ENCODE results near the gene RAD51B. TPM values are rescaled to one million over a fixed set of nuclear protein-coding genes. Genes with fewer than 3 reads are reported as not detected.
"Not testable (repeated sequence)": the region's sequence is repeated elsewhere in the genome, so short reads cannot be mapped to it uniquely, and the experiment has no call there.

Gene RAD51B
- total RNA-seq, 1 experiment from 2014 or later = 10.8 TPM

DNA sequence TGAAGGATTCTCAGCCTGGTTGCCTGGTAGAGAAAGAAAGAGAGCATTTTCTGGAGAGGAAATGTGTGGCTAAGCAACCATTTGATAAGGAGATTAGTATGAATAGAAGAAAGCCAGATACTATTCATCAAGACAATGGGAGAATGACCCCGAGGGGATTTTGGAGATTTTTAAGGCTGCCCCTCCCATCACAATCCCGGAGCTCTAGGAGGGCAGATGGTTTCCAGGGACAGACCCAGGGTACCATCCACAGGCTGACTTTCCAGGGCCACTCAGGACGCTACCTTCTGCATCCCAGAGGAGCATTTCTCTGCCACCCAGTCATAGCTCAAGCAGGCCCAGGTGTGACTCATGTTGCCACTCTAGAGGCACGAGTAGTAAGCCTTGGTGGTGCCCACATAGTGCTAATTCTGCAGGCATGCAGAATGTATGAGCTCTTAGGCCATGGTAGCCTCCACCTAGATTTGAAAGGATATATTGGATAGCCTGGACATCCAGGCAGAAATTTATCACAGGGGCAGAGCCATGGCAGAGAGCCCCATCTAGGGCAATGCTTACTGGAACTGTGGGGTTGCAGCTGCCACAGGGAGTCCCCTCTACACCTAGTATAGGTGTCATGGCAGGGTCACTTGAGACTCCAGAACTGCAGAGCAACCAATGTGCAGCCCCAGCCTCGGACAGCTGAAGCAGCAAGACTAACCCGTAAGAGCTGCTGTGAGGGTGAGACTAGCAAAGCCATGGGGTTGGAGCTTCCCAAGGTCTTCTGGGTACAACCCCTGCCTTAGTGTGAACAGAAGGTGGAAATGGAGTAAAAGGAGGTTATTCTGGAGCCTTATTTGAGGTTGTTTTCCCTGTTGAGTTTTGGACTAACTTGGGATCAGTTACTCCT is 607.3 kb downstream of the RAD51B start:
- Histone ChIP-seq H3K4me3 (ENCODE audit: low read length) (no peak overlapping the region), H3K9ac (ENCODE audit: low read length) (peak overlapping the region; percentile 23; the same call in 1 of the 2 replicates), H3K79me2 (ENCODE audit: low read length) (no peaks in the 10 kb centered on the region), H3K27me3 (ENCODE audit: low read length) (no peaks in the 10 kb centered on the region), H3K4me2 (ENCODE audit: low read length) (peak overlapping the region; percentile 43), H3K36me3 (ENCODE audit: low read depth, low read length) (no peaks in the 10 kb centered on the region), H3K9me3 (ENCODE audit: low read length) (no peaks in the 10 kb centered on the region), H3F3A (ENCODE audit: low read length, unreplicated experiment) (peaks cover 3% of the 10 kb centered on the region), H3K4me1 (ENCODE audit: insufficient read depth, low read length) (peaks cover 17% of the 10 kb centered on the region), H3K27ac (ENCODE audit: low read length) (peak overlapping the region; percentile 78), H2AFZ (ENCODE audit: low read length) (no peak overlapping the region), H4K20me1 (ENCODE audit: low read length) (no peaks in the 10 kb centered on the region), H3K9me2 (replicated peaks; ENCODE audit: low read length) (no peaks in the 10 kb centered on the region)
- DNase-seq (peak; percentile 45), ATAC-seq (peak; percentile 58)
- BruUV-seq (replicated peaks) = no TSS peak
- POLR2A ChIA-PET (ENCODE audit: unreplicated experiment) = interaction anchor here (0.5 to 0.7 kb wide), 4 partner anchors 17 to 388 kb away, joined by 3 to 7 read pairs (median 4); no protein-coding TSS in a partner anchor
- CTCF ChIA-PET = no interaction called here
- intact Hi-C loops (cut with micrococcal nuclease) = loop anchor here (1.0 to 5.0 kb wide), 3 partner anchors 13 to 170 kb away; no protein-coding TSS in a partner anchor
- TF ChIP-seq EZH2 (IDR thresholded peaks at IDR 0.05; ENCODE audit: low read length, unreplicated experiment) (no peak), EZH2phosphoT487 (IDR thresholded peaks at IDR 0.05; ENCODE audit: borderline replicate concordance, low read length) (no peak), CTCF (conservative IDR thresholded peaks at IDR 0.05; ENCODE audit: low read depth, low read length) (no peak)

DNA sequence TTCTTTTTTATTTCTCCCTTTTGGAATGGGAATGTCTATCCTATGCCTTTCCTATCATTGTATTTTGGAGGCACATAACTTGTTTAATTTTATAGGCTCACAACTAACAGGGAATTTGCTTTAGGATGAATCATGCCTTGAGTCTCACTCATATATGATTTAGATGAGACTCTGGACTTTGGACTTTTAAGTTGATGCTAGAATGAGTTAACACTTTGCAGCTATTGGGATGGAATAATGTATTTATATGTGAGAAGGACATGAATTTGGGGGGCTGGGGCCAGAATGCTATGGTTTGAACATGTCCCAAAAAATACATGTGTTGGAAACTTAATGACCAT is 607.9 kb downstream of the RAD51B start:
- BruUV-seq (replicated peaks) = no TSS peak
- intact Hi-C loops (cut with micrococcal nuclease) = loop anchor here (1.0 to 5.0 kb wide), 3 partner anchors 13 to 170 kb away; no protein-coding TSS in a partner anchor

DNA sequence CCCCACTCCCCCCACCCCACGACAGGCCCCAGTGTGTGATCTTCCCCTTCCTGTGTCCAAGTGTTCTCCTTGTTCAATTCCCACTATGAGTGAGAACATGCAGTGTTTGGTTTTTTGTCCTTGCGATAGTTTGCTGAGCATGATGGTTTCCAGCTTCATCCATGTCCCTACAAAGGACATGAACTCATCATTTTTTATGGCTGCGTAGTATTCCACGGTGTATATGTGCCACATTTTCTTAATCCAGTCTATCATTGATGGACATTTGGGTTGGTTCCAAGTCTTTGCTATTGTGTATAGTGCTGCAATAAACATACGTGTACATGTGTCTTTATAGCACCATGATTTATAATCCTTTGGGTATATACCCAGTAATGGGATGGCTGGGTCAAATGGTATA is 609.3 kb downstream of the RAD51B start:
- intact Hi-C loops (cut with micrococcal nuclease) = loop anchor here (5.0 kb wide), 2 partner anchors 118 to 168 kb away; no protein-coding TSS in a partner anchor
- H4K20me1 ChIP-seq (ENCODE audit: low read length); CTCF ChIA-PET; H2AFZ ChIP-seq (ENCODE audit: low read length); H3K9ac ChIP-seq (ENCODE audit: low read length); H3K4me3 ChIP-seq (ENCODE audit: low read length); H3K27ac ChIP-seq (ENCODE audit: low read length); H3K27me3 ChIP-seq (ENCODE audit: low read length); H3K79me2 ChIP-seq (ENCODE audit: low read length); H3K9me2 ChIP-seq (replicated peaks; ENCODE audit: low read length); H3K4me2 ChIP-seq (ENCODE audit: low read length); H3K9me3 ChIP-seq (ENCODE audit: low read length); DNase-seq; ATAC-seq; POLR2A ChIA-PET (ENCODE audit: unreplicated experiment); H3K36me3 ChIP-seq (ENCODE audit: low read depth, low read length); BruUV-seq (replicated peaks); H3F3A ChIP-seq (ENCODE audit: low read length, unreplicated experiment): not testable (repeated sequence)
- H3K4me1 ChIP-seq (ENCODE audit: insufficient read depth, low read length) = peaks cover 17% of the 10 kb centered on the region

More for the DNA sequence above, 607.9 kb downstream of the RAD51B start:
- Histone ChIP-seq H3K27ac (ENCODE audit: low read length) (peak overlapping the region; percentile 78), H3K9me2 (replicated peaks; ENCODE audit: low read length) (no peaks in the 10 kb centered on the region), H3K4me1 (ENCODE audit: insufficient read depth, low read length) (peaks cover 17% of the 10 kb centered on the region), H3K36me3 (ENCODE audit: low read depth, low read length) (no peaks in the 10 kb centered on the region), H3K9me3 (ENCODE audit: low read length) (no peaks in the 10 kb centered on the region), H3K4me3 (ENCODE audit: low read length) (no peak overlapping the region), H3K79me2 (ENCODE audit: low read length) (no peaks in the 10 kb centered on the region), H3K27me3 (ENCODE audit: low read length) (no peaks in the 10 kb centered on the region), H3F3A (ENCODE audit: low read length, unreplicated experiment) (peaks cover 3% of the 10 kb centered on the region), H2AFZ (ENCODE audit: low read length) (no peak overlapping the region), H3K9ac (ENCODE audit: low read length) (peak overlapping the region; percentile 23; the same call in 1 of the 2 replicates), H4K20me1 (ENCODE audit: low read length) (no peaks in the 10 kb centered on the region), H3K4me2 (ENCODE audit: low read length) (peak overlapping the region; percentile 43)
- ATAC-seq (peak; percentile 92), DNase-seq (peak; percentile 80)
- ChIA-PET CTCF (no interaction called here), POLR2A (ENCODE audit: unreplicated experiment) (interaction anchor here (0.6 to 0.7 kb wide), 3 partner anchors 17 to 177 kb away, joined by 3 to 7 read pairs (median 6); no protein-coding TSS in a partner anchor)
- TF ChIP-seq EZH2phosphoT487 (IDR thresholded peaks at IDR 0.05; ENCODE audit: borderline replicate concordance, low read length) (no peak), CTCF (conservative IDR thresholded peaks at IDR 0.05; ENCODE audit: low read depth, low read length) (no peak), EZH2 (IDR thresholded peaks at IDR 0.05; ENCODE audit: low read length, unreplicated experiment) (no peak)

GRCh38 chr14:68434173-68434572 is 614.6 kb downstream of the RAD51B start:
- CTCF ChIA-PET, ATAC-seq: not testable (repeated sequence)

GRCh38 chr14:68435631-68436030 is 616.1 kb downstream of the RAD51B start:
- H3K79me2 ChIP-seq (ENCODE audit: low read length); H3K36me3 ChIP-seq (ENCODE audit: low read depth, low read length); H3K27me3 ChIP-seq (ENCODE audit: low read length); H4K20me1 ChIP-seq (ENCODE audit: low read length); BruUV-seq (replicated peaks); H3K9me2 ChIP-seq (replicated peaks; ENCODE audit: low read length); H3K9me3 ChIP-seq (ENCODE audit: low read length); H2AFZ ChIP-seq (ENCODE audit: low read length); ATAC-seq; CTCF ChIA-PET; H3K4me3 ChIP-seq (ENCODE audit: low read length); H3K4me1 ChIP-seq (ENCODE audit: insufficient read depth, low read length); DNase-seq; POLR2A ChIA-PET (ENCODE audit: unreplicated experiment); H3K27ac ChIP-seq (ENCODE audit: low read length); H3F3A ChIP-seq (ENCODE audit: low read length, unreplicated experiment); H3K4me2 ChIP-seq (ENCODE audit: low read length); intact Hi-C loops (cut with micrococcal nuclease); H3K9ac ChIP-seq (ENCODE audit: low read length): not testable (repeated sequence)

More at GRCh38 chr14:68434173-68434572, 614.6 kb downstream of the RAD51B start:
- H3K27ac ChIP-seq (ENCODE audit: low read length); H3F3A ChIP-seq (ENCODE audit: low read length, unreplicated experiment); H3K4me2 ChIP-seq (ENCODE audit: low read length); H3K9ac ChIP-seq (ENCODE audit: low read length); H2AFZ ChIP-seq (ENCODE audit: low read length); H4K20me1 ChIP-seq (ENCODE audit: low read length); H3K79me2 ChIP-seq (ENCODE audit: low read length); H3K9me3 ChIP-seq (ENCODE audit: low read length); H3K9me2 ChIP-seq (replicated peaks; ENCODE audit: low read length); H3K4me1 ChIP-seq (ENCODE audit: insufficient read depth, low read length); H3K36me3 ChIP-seq (ENCODE audit: low read depth, low read length); DNase-seq; BruUV-seq (replicated peaks); H3K27me3 ChIP-seq (ENCODE audit: low read length); POLR2A ChIA-PET (ENCODE audit: unreplicated experiment); intact Hi-C loops (cut with micrococcal nuclease); H3K4me3 ChIP-seq (ENCODE audit: low read length): not testable (repeated sequence)

Measured in PC-3 (cell line).